HG02571 (cell line): ENCODE data around the gene BTBD10.
"Not testable (repeated sequence)": the region's sequence is repeated elsewhere in the genome, so short reads cannot be mapped to it uniquely, and the experiment has no call there.

ENCODE experiments used
- ATAC-seq: cut with Tn5 transposase; IDR thresholded peaks from one replicate; pipeline ENCODE4 v1.9.1; 2021; ENCODE audit warnings: mild to moderate bottlenecking, moderate library complexity; ENCODE audit not compliant: unreplicated experiment

BTBD10 gene

GRCh38 chr11:13445588-13445987 lies 17.4 kb downstream of the BTBD10 start:
- ATAC-seq = no peak

- ATAC-seq = no peak
Measured at GRCh38 chr11:13440100-13440855, 22.7 kb downstream of the BTBD10 start.

GRCh38 chr11:13438291-13438690 lies 24.7 kb downstream of the BTBD10 start:
- ATAC-seq = no peak

GRCh38 chr11:13436836-13437235 lies 26.2 kb downstream of the BTBD10 start:
- ATAC-seq = not testable (repeated sequence)

DNA sequence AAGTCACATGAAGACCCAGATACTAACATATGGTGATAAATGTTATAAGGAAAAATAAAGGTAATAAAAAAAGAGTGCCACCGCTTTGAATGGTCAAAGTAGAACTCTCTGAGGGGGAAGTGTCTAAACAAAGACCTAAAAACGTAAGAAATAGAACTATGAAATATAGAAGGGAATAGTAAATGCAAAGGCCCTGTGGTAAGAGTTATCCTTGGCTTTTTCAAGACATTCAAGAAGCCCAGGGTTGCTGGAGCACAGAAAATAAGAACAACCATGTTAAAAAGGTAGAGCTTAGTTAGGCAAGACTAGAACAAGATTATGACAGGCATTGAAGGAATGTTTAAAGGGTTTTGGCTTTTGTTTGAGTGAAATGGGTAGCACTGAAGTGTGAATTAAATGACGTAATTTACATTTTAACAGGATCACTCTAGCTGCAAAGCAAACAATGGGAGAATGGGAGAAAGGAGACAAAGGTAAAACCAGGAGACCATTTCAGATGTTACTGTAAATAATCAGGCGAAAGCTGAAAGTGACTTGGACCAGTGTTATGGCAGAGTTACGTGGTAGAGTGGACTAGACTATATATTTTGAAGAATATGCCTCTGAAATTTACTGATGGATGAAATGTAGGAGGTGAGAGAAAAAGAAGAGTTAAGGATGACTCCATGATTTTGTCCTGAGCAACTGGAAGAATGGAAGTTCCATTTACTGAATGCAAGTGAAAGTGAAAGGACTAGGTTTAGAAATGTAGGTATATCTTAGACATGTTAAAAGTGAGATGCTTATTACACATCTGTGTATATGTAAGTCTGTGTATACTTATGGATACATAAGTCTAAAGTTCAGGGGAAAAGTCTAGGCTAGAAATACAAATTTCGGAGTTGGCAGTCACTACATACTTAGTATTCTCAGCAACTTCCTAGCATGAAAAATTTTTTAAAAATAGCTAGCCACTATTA lies 28.5 kb downstream of the BTBD10 start:
- ATAC-seq = no peak

- ATAC-seq = no peak
Measured at GRCh38 chr11:13433437-13433836, 29.6 kb downstream of the BTBD10 start.

- no peak for ATAC-seq
Measured at GRCh38 chr11:13429836-13430235, 33.2 kb downstream of the BTBD10 start.

- ATAC-seq = no peak
Measured at GRCh38 chr11:13429288-13429687, 33.7 kb downstream of the BTBD10 start.

GRCh38 chr11:13427440-13427839 lies 35.6 kb downstream of the BTBD10 start:
- no peak for ATAC-seq

DNA sequence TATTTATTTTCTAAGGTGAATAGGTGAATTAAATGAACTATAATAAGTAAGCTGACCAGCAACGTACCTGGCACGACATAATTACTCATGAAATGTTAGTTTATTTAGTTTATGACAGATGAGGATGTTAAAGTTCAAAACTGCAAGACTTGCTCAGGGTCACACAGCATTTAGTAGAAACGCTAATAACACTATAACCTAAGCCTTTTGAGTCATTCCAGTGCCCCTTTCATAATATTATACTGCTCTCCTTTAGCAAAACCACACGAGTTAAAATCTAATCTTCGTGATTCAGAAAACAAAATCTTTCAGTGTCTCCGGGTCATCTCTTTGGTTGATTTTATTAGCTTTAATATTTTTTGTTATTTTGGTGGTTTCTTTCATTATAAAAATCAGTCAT lies 39.6 kb downstream of the BTBD10 start:
- ATAC-seq = no peak

DNA sequence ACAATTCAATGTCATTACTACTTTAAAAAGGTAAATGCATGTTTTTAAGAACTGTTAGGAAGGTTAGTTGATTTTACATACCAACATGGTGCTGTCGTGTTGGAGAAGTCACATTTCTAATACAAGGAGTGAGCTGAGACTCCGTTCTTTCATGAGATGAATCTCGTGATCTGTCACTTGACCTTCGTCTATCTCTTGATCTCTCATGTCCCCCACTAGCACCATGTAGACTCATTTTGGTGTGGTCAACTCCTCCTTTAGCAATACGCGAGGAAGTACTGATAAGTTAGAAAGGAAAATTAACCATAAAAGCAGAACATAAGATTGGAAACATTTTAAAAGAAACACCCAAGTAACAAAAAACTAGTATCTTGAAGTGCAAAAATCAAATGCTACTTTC lies 41.5 kb downstream of the BTBD10 start:
- ATAC-seq = no peak

GRCh38 chr11:13415201-13415600 lies 47.8 kb downstream of the BTBD10 start:
- no peak for ATAC-seq

- no peak for ATAC-seq
Measured at GRCh38 chr11:13405220-13405619, 57.8 kb downstream of the BTBD10 start.

DNA sequence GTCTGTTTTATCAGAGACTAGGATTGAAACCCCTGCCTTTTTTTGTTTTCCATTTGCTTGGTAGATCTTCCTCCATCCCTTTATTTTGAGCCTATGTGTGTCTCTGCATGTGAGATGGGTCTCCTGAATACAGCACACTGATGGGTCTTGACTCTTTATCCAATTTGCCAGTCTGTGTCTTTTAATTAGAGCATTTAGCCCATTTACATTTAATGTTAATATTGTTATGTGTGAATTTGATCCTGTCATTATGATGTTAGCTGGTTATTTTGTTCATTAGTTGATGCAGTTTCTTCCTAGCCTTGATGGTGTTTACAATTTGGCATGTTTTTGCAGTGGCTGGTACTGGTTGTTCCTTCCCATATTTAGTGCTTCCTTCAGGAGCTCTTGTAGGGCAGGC lies 64.7 kb downstream of the BTBD10 start:
- not testable (repeated sequence) for ATAC-seq

DNA sequence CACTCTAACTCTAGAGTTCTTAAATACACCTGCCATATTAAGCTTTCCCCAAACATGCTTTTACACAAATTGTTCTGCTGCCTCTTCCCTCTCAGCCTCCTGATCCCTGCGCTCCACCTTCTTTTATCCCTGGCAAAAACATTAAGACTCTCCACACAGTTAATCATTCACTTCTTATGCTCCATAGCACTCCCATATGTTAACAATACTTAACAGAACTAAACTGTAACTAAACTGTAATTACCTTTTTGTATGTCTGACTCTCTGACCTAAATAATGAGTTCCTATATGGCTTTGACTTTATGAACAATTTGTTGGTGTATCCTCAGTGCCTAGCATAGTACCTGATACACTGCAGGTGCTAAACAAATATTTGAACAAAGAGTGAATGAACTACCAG lies 71.8 kb downstream of the BTBD10 start:
- no peak for ATAC-seq

GRCh38 chr11:13388741-13389140 lies 74.3 kb downstream of the BTBD10 start:
- ATAC-seq = no peak

- no peak for ATAC-seq
Measured at GRCh38 chr11:13386567-13386966, 76.5 kb downstream of the BTBD10 start.

DNA sequence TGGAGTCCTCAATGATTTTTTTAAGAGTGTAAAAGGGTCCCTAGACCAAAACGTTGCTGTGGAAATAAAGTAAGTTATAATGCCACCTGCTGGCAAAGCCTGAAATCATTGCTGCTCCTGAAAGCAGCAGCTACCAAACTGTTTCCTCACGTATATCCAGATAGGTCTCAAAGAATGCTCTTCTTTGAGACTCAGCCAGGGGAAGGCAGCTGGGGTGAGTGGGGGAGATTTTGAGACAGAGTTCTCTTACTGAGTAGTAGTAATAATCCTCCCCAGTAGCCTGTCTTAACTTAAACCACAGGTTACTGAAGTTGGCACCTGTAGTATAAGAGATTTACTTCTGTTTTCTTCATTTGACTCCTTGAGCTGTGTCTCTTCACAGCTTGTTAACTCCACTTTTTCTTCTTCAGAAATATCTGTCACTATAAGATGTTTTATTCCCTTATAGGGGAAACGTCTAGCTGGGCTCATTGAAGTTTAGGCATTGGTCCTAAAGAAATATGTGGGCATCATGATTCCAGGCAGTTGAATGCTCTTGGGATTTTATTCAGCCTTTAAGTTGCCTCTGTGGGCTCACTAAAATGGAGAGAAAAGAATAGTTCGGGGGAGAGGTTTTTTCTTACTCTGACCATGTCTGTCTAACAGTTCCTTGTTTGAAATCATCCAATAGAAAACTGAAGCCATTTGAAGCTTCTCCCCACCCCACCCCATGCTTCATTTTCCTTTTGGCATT lies 77.9 kb downstream of the BTBD10 start:
- no peak for ATAC-seq

DNA sequence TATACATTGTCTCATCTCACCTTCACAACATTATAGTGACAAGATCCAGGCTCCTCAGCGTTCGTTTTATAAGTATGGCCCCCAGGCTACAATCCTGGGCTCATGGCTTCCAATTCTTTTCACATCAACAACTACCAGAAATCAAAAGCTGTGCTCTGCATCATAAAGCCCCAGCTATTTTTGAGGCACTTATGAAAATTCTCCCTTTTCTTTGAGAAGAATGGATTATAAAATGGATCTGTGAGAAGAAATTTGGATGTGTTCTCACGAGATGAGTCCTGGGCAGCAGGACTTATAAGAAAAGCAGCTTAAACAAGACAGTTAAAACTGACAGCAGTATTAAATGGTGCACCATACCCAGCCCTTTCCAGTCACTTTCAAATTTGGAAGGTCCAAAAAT lies 80.3 kb downstream of the BTBD10 start:
- no peak for ATAC-seq

DNA sequence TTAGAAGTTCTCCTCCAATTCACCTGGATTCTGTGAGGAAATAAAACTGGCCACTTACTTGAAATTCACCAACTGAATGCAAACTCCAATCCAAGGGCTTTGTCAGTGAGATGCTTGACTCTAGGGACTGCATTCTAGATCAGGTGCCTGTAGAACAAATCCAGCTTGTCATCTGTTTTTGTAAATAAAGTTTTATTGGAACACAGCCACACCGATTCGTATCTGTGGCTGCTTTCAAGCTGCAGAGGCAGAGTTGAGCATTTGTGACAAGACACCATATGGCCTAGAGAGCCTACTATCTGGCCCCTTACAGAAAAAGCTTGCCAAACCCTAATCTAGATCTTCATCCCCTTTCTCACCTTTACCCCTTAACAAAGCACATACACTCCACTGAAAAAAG lies 82.3 kb downstream of the BTBD10 start:
- ATAC-seq = no peak

- no peak for ATAC-seq
Measured at GRCh38 chr11:13378316-13378715, 84.7 kb downstream of the BTBD10 start.
